Measurements from ENCODE around the gene CNTFR.

The CNTFR gene

GRCh38 chr9:34570809-34571480, 18.6 kb downstream of the CNTFR start:
- no peak for TF ChIP-seq CTCF (IDR thresholded peaks at IDR 0.05; ENCODE audit: low read depth, low read length)
- Histone ChIP-seq H3K27me3 (no peaks in the 10 kb centered on the region), H3K9me3 (no peaks in the 10 kb centered on the region), H3K36me3 (peaks cover 63% of the 10 kb centered on the region), H3K4me1 (peaks cover 75% of the 10 kb centered on the region), H3K4me3 (ENCODE audit: low read depth, low read length) (no peak overlapping the region)
- no peak for DNase-seq

- H3K4me3 ChIP-seq (ENCODE audit: low read depth, low read length) = no peak overlapping the region
- DNase-seq = peak; percentile 43
- H3K36me3 ChIP-seq = peaks cover 62% of the 10 kb centered on the region
- peaks cover 72% of the 10 kb centered on the region for H3K4me1 ChIP-seq
- no peak for TF ChIP-seq CTCF (IDR thresholded peaks at IDR 0.05; ENCODE audit: low read depth, low read length)
- no peaks in the 10 kb centered on the region for H3K9me3 ChIP-seq
- no peaks in the 10 kb centered on the region for H3K27me3 ChIP-seq
Observed at GRCh38 chr9:34570376-34570775, 19.1 kb downstream of the CNTFR start.

- Histone ChIP-seq H3K4me1 (peaks cover 68% of the 10 kb centered on the region), H3K36me3 (peaks cover 63% of the 10 kb centered on the region), H3K4me3 (ENCODE audit: low read depth, low read length) (no peak overlapping the region), H3K9me3 (no peaks in the 10 kb centered on the region), H3K27me3 (no peaks in the 10 kb centered on the region)
- TF ChIP-seq CTCF (IDR thresholded peaks at IDR 0.05; ENCODE audit: low read depth, low read length) = no peak
- DNase-seq = peak; percentile 76
Observed at GRCh38 chr9:34568774-34569173, 20.8 kb downstream of the CNTFR start.

- no peaks in the 10 kb centered on the region for H3K9me3 ChIP-seq
- H3K36me3 ChIP-seq = peaks cover 63% of the 10 kb centered on the region
- H3K27me3 ChIP-seq = no peaks in the 10 kb centered on the region
- H3K4me3 ChIP-seq (ENCODE audit: low read depth, low read length) = no peak overlapping the region
- no peak for DNase-seq
- H3K4me1 ChIP-seq = peaks cover 68% of the 10 kb centered on the region
- TF ChIP-seq CTCF (IDR thresholded peaks at IDR 0.05; ENCODE audit: low read depth, low read length) = no peak
Observed at GRCh38 chr9:34568133-34568532, 21.4 kb downstream of the CNTFR start.

- Histone ChIP-seq H3K4me1 (peaks cover 58% of the 10 kb centered on the region), H3K27me3 (no peaks in the 10 kb centered on the region)
Observed at GRCh38 chr9:34566972-34567371, 22.6 kb downstream of the CNTFR start.

More at GRCh38 chr9:34566972-34567371, 22.6 kb downstream of the CNTFR start:
- TF ChIP-seq CTCF (IDR thresholded peaks at IDR 0.05; ENCODE audit: low read depth, low read length) = no peak
- H3K9me3 ChIP-seq = no peaks in the 10 kb centered on the region
- peaks cover 72% of the 10 kb centered on the region for H3K36me3 ChIP-seq
- no peak overlapping the region for H3K4me3 ChIP-seq (ENCODE audit: low read depth, low read length)
- DNase-seq = peak; percentile 29

Measured in BE2C (cell line).